ENCODE results near the gene PKP2. TPM values are rescaled to one million over a fixed set of nuclear protein-coding genes. Genes with fewer than 3 reads are reported as not detected.

PKP2 gene
- total RNA-seq, 2 donors from 2014 or later: 0.54 to 8.8 TPM

GRCh38 chr12:32834122-32834521 lies 62.5 kb downstream of the PKP2 start:
- Histone ChIP-seq H3K36me3 (no peaks in the 10 kb centered on the region), H3K9me3 (no peaks in the 10 kb centered on the region), H3K4me3 (no peak overlapping the region), H3K4me1 (ENCODE audit: control insufficient read depth in 1 of 2, low read depth in 2 of 2) (no peaks in the 10 kb centered on the region), H3K27ac (no peak overlapping the region), H3K27me3 (replicated peaks; ENCODE audit: insufficient read depth) (no peaks in the 10 kb centered on the region)
- ATAC-seq (ENCODE audit: insufficient number of reproducible peaks, low FRiP score, low read depth) (no peak), DNase-seq (ENCODE audit: low spot score) (no peak)
- TF ChIP-seq, protein P1, sequence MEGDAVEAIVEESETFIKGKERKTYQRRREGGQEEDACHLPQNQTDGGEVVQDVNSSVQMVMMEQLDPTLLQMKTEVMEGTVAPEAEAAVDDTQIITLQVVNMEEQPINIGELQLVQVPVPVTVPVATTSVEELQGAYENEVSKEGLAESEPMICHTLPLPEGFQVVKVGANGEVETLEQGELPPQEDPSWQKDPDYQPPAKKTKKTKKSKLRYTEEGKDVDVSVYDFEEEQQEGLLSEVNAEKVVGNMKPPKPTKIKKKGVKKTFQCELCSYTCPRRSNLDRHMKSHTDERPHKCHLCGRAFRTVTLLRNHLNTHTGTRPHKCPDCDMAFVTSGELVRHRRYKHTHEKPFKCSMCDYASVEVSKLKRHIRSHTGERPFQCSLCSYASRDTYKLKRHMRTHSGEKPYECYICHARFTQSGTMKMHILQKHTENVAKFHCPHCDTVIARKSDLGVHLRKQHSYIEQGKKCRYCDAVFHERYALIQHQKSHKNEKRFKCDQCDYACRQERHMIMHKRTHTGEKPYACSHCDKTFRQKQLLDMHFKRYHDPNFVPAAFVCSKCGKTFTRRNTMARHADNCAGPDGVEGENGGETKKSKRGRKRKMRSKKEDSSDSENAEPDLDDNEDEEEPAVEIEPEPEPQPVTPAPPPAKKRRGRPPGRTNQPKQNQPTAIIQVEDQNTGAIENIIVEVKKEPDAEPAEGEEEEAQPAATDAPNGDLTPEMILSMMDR (IDR thresholded peaks at IDR 0.05): no peak

DNA sequence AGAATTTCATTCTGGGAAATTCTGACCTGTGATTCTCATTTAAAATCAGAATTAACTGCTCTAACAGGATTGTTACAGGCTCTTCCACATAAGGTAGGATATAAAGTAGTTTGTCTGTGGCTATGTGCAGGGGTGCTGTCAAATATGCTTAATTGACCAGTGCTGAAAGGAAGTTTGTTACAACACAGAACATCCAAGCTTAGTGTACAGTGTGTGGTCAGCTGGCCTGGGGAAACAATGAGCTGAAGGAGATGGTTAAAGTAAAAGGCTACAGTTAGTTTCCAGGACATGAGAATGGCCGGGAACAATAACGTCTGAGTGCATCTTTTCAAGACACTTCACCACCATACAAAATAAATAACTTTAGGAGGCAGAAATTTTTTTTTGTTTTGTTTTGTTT lies 68.0 kb downstream of the PKP2 start:
- TF ChIP-seq, protein P1 (IDR thresholded peaks at IDR 0.05): no peak
- ATAC-seq (ENCODE audit: insufficient number of reproducible peaks, low FRiP score, low read depth): no peak

GRCh38 chr12:32828120-32828519 lies 68.5 kb downstream of the PKP2 start:
- Histone ChIP-seq H3K4me3 (no peak overlapping the region), H3K9me3 (no peaks in the 10 kb centered on the region), H3K36me3 (no peaks in the 10 kb centered on the region), H3K27ac (no peak overlapping the region), H3K4me1 (ENCODE audit: control insufficient read depth in 1 of 2, low read depth in 2 of 2) (no peaks in the 10 kb centered on the region), H3K27me3 (replicated peaks; ENCODE audit: insufficient read depth) (no peaks in the 10 kb centered on the region)
- ATAC-seq (ENCODE audit: insufficient number of reproducible peaks, low FRiP score, low read depth): no peak
- no peak for DNase-seq (ENCODE audit: low spot score)
- TF ChIP-seq, protein P1 (IDR thresholded peaks at IDR 0.05): no peak

More for the DNA sequence above, 68.0 kb downstream of the PKP2 start:
- Histone ChIP-seq H3K36me3 (no peaks in the 10 kb centered on the region), H3K9me3 (no peaks in the 10 kb centered on the region), H3K27ac (no peak overlapping the region), H3K4me1 (ENCODE audit: control insufficient read depth in 1 of 2, low read depth in 2 of 2) (no peaks in the 10 kb centered on the region), H3K4me3 (no peak overlapping the region), H3K27me3 (replicated peaks; ENCODE audit: insufficient read depth) (no peaks in the 10 kb centered on the region)
- no peak for DNase-seq (ENCODE audit: low spot score)

- Histone ChIP-seq H3K36me3 (no peaks in the 10 kb centered on the region), H3K27ac (no peak overlapping the region), H3K27me3 (replicated peaks; ENCODE audit: insufficient read depth) (no peaks in the 10 kb centered on the region), H3K4me1 (ENCODE audit: control insufficient read depth in 1 of 2, low read depth in 2 of 2) (no peaks in the 10 kb centered on the region), H3K9me3 (no peaks in the 10 kb centered on the region), H3K4me3 (no peak overlapping the region)
- ATAC-seq (ENCODE audit: insufficient number of reproducible peaks, low FRiP score, low read depth) (no peak), DNase-seq (ENCODE audit: low spot score) (no peak)
- TF ChIP-seq, protein P1 (IDR thresholded peaks at IDR 0.05): no peak
Observed at GRCh38 chr12:32826807-32827412, 69.7 kb downstream of the PKP2 start.

DNA sequence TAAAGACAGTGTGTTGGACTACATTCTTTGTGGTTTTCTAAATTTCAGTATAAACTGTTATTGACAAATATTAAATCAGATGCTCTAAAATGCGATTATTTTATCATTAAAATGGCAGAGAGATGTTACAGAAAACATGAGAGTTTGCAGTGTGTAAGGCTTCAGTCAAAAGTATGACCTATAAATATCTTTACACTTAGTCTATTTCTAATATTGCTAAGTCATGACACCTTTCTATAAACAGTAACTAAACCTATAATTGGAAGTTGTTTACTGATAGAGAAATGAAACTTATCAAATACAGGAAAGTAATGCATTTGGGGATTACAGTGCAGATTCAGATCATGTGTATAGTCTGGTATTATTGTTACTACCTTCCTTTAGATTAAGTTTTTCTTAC lies 72.0 kb downstream of the PKP2 start:
- Histone ChIP-seq H3K4me1 (ENCODE audit: control insufficient read depth in 1 of 2, low read depth in 2 of 2) (no peaks in the 10 kb centered on the region), H3K36me3 (no peaks in the 10 kb centered on the region), H3K9me3 (no peaks in the 10 kb centered on the region), H3K27me3 (replicated peaks; ENCODE audit: insufficient read depth) (no peaks in the 10 kb centered on the region), H3K27ac (no peak overlapping the region), H3K4me3 (no peak overlapping the region)
- ATAC-seq (ENCODE audit: insufficient number of reproducible peaks, low FRiP score, low read depth) (no peak), DNase-seq (ENCODE audit: low spot score) (no peak)
- TF ChIP-seq, protein P1 (IDR thresholded peaks at IDR 0.05): no peak

Data from thoracic aorta (tissue), 2 donors.